Psoas muscle (tissue), 8 donors: ENCODE results near the gene EBLN2. TPM values are rescaled to one million over a fixed set of nuclear protein-coding genes. Genes with fewer than 3 reads are reported as not detected.

Experiments used
- ATAC-seq, 4 donors: fragments of 200-7000 bp; cut with Tn5 transposase; one replicate each; pipeline ENCODE4 v1.9.1; 2020; ENCODE audit warnings: moderate library complexity in 3 of 4, mild to moderate bottlenecking in 2 of 4
- DNase-seq, 2 donors: peaks; one replicate each; pipeline ENCODE4 v3.0.0-alpha.2; 2020
- H3K27ac ChIP-seq: fragments of 200-600 bp; one replicate; pipeline ENCODE4 v1.8.0; 2022
- H3K27me3 ChIP-seq, 3 donors: fragments of 200-600 bp in 1 of 3; one replicate each; pipeline versions ENCODE4 v1.6.1 to v1.8.0; 2013 to 2022; ENCODE audit warnings: low read length in 2 of 3, mild to moderate bottlenecking in 2 of 3, moderate library complexity in 1 of 3; ENCODE audit not compliant: insufficient read depth in 3 of 3
- H3K36me3 ChIP-seq, 2 donors: fragments of 200-600 bp in 1 of 2; one replicate each; pipeline versions ENCODE4 v1.6.1 to v1.8.0; 2013 to 2022; ENCODE audit warnings: low read depth in 1 of 2, mild to moderate bottlenecking in 1 of 2, moderate library complexity in 1 of 2; ENCODE audit not compliant: insufficient read depth in 1 of 2
- H3K4me1 ChIP-seq: fragments of 200-600 bp; one replicate; pipeline ENCODE4 v1.8.0; 2022
- H3K4me3 ChIP-seq: fragments of 200-600 bp; one replicate; pipeline ENCODE4 v1.8.0; 2022; ENCODE audit warnings: mild to moderate bottlenecking
- H3K9me3 ChIP-seq: fragments of 200-600 bp; one replicate; pipeline ENCODE4 v1.8.0; 2022
- WGBS, 3 donors: extraction: QIAGEN DNeasy Blood & Tissue Kit; methylation state at CpG; one replicate each; pipeline versions ENCODE4 v1.1.6 to v1.1.7; 2013; 5-methylcytosine and 5-hydroxymethylcytosine counted together
- intact Hi-C, 2 donors: fragments of 100-400 bp; cut with DNase I; formaldehyde crosslinking; loops; one replicate each; pipeline versions ENCODE4 v1.11.0 to v1.14.2; 2022
- polyA plus RNA-seq, 3 donors: library from polyadenylated mRNA; stranded (reverse); fragments of 200-250 nt; gene quantifications; one replicate each; pipeline ENCODE4 v1.2.3, GENCODE V29; 2013
- total RNA-seq, 4 donors: library from RNA; stranded (reverse); fragmentation: NEBNext Ultra II Directional in 2 of 4; extraction: Animal tissue kit (Norgen Biotek cat#: 25700) in 2 of 4; gene quantifications; one replicate each; pipeline versions ENCODE4 v1.2.1 to v1.2.4, GENCODE V29; 2021 to 2023
- TF ChIP-seq, protein P1 (sequence below): fragments of 200-600 bp; IDR thresholded peaks from one replicate; pipeline ENCODE4 v1.8.0; 2022; ENCODE audit warnings: antibody characterized with exemption
- donor health status: healthy with polysubstance abuse.
- donor health status: DM: no; HTN: no; CAD: no; lungs with moderate emphysema.
- donor health status: Bipolar disorder and iron deficiency.
- donor health status: healthy.
- donor health status: DM: yes; HTN: yes; CAD: no.
- donor health status: DM: no; HTN: no; CAD: no.
- donor health status: DM: no; HTN: no; CAD: no.
- donor health status: DM: yes; HTN: yes; CAD: no.

EBLN2 gene
- total and polyA plus RNA-seq, 7 donors: 0.08 to 1.4 (median 0.54) TPM

GRCh38 chr3:73024836-73025235 is 36.6 kb upstream of the EBLN2 start:
- Histone ChIP-seq H3K4me3 (no peak overlapping the region), H3K4me1 (peaks cover 65% of the 10 kb centered on the region), H3K27me3 (no peaks in the 10 kb centered on the region), H3K9me3 (no peaks in the 10 kb centered on the region), H3K36me3 (no peaks in the 10 kb centered on the region), H3K27ac (no peak overlapping the region)
- intact Hi-C loops: no loop called here
- no peak for DNase-seq
- TF ChIP-seq, protein P1, sequence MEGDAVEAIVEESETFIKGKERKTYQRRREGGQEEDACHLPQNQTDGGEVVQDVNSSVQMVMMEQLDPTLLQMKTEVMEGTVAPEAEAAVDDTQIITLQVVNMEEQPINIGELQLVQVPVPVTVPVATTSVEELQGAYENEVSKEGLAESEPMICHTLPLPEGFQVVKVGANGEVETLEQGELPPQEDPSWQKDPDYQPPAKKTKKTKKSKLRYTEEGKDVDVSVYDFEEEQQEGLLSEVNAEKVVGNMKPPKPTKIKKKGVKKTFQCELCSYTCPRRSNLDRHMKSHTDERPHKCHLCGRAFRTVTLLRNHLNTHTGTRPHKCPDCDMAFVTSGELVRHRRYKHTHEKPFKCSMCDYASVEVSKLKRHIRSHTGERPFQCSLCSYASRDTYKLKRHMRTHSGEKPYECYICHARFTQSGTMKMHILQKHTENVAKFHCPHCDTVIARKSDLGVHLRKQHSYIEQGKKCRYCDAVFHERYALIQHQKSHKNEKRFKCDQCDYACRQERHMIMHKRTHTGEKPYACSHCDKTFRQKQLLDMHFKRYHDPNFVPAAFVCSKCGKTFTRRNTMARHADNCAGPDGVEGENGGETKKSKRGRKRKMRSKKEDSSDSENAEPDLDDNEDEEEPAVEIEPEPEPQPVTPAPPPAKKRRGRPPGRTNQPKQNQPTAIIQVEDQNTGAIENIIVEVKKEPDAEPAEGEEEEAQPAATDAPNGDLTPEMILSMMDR: no peak
- ATAC-seq: no peak

GRCh38 chr3:73026111-73026759 is 35.2 kb upstream of the EBLN2 start:
- H3K4me1 ChIP-seq: peaks cover 65% of the 10 kb centered on the region
- intact Hi-C loops: no loop called here
- H3K27me3 ChIP-seq: no peaks in the 10 kb centered on the region
- 70 to 83% (median 74%) methylated on average over 6 of the region's 6 CpGs for WGBS, 3 donors
- no peak for DNase-seq
- no peak overlapping the region for H3K27ac ChIP-seq
- H3K36me3 ChIP-seq: no peaks in the 10 kb centered on the region
- H3K4me3 ChIP-seq: no peak overlapping the region
- H3K9me3 ChIP-seq: no peaks in the 10 kb centered on the region
- TF ChIP-seq, protein P1: no peak
- no peak for ATAC-seq

- Histone ChIP-seq H3K9me3 (no peaks in the 10 kb centered on the region), H3K4me1 (peaks cover 66% of the 10 kb centered on the region), H3K27me3 (no peaks in the 10 kb centered on the region), H3K4me3 (no peak overlapping the region), H3K27ac (no peak overlapping the region), H3K36me3 (no peaks in the 10 kb centered on the region)
- WGBS, 3 donors: 96 to 99% (median 98%) methylated on average over 2 of the region's 2 CpGs
- intact Hi-C loops: no loop called here
- DNase-seq (no peak), ATAC-seq (no peak)
- TF ChIP-seq, protein P1: no peak
These were observed 34.7 kb upstream of the EBLN2 start for GRCh38 chr3:73026760-73027113.

DNA sequence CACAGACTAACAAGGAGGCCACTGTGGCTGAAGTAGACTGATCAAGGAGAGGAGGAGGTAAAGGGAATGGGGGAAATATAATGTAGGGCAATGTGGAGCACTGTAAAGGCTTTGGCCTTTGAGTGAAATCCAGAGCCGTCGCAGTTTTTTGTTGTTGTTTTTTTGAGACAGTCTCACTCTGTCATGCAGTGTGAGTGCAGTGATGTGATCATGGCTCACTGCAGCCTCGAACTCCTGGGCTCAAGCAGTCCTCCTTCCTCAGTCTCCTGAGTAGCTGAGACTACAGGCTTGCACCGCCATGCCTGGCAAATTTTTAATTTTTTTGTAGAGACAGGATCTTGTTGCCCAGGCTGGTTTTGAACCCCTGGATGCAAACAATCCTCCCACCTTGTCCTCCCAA is 32.7 kb upstream of the EBLN2 start:
- H3K36me3 ChIP-seq: no peaks in the 10 kb centered on the region
- peak overlapping the region; percentile 67 for H3K27ac ChIP-seq
- ATAC-seq: peak in 2 of 4 donors; percentile 4 to 14

More for the DNA sequence above, 32.7 kb upstream of the EBLN2 start:
- DNase-seq: no peak
- 67 to 95% (median 67%) methylated on average over 4 of the region's 4 CpGs for WGBS, 3 donors
- intact Hi-C loops: no loop called here
- Histone ChIP-seq H3K9me3 (no peaks in the 10 kb centered on the region), H3K4me3 (no peak overlapping the region), H3K27me3 (no peaks in the 10 kb centered on the region), H3K4me1 (peaks cover 63% of the 10 kb centered on the region)
- TF ChIP-seq, protein P1: no peak
